ENCODE data around the gene KCNQ1. TPM values are rescaled to one million over a fixed set of nuclear protein-coding genes. Genes with fewer than 3 reads are reported as not detected.

KCNQ1 gene
- total and polyA plus RNA-seq, 9 of the 15 experiments (the other 6 are each of a cell fraction or from before 2014, with no cell fraction given): 0.44 TPM; not detected in 8

GRCh38 chr11:2562890-2563212, 118.0 kb downstream of the KCNQ1 start:
- DNase-seq (ENCODE audit: extremely low read depth in 1 of 4, low spot score in 3 of 4) (no peak), FAIRE-seq (no peak), ATAC-seq (no peak)
- Histone ChIP-seq H3K9me1 (ENCODE audit: control insufficient read depth, insufficient read depth, low read length) (peaks cover 2% of the 10 kb centered on the region), H4K20me1 (replicated peaks; ENCODE audit: control insufficient read depth, insufficient read depth, low read length) (no peaks in the 10 kb centered on the region), H3K36me3 (ENCODE audit: control insufficient read depth, insufficient read depth, low read length) (no peaks in the 10 kb centered on the region), H3K27me3 (ENCODE audit: control insufficient read depth in 2 of 2, insufficient read depth in 2 of 2, low read length in 2 of 2) (peaks cover 12 to 38% of the 10 kb centered on the region in 2 experiments), H3K4me1 (replicated peaks in 1 of 2; ENCODE audit: control insufficient read depth in 2 of 2, insufficient read depth in 2 of 2, low read length in 2 of 2) (peaks cover 0 to 47% of the 10 kb centered on the region in 2 experiments; a peak in 4 of 5 replicates), H2AFZ (ENCODE audit: low read depth, low read length) (no peak overlapping the region), H3K27ac (ENCODE audit: extremely low read depth, low read depth, low read length) (no peak overlapping the region), H3K9ac (ENCODE audit: insufficient read depth in 1 of 2, low read depth in 2 of 2, low read length in 2 of 2) (no peak overlapping the region), H3K4me3 (no peak overlapping the region), H3K4me2 (ENCODE audit: insufficient read depth, low read length) (no peak overlapping the region), H3K9me3 (replicated peaks; ENCODE audit: control insufficient read depth, insufficient read depth, low read depth, low read length) (no peaks in the 10 kb centered on the region), H3K79me2 (ENCODE audit: control insufficient read depth, insufficient read depth, low read length) (no peaks in the 10 kb centered on the region)
- intact Hi-C loops (cut with micrococcal nuclease): loop anchor here (10.0 kb wide), 1 partner anchor 322 kb away; the partner anchor contains the start of gene CDKN1C
- WGBS (ENCODE audit: insufficient coverage, low coverage, missing lambda C conversion rate): 35% methylated on average over 6 of the region's 6 CpGs
- in situ Hi-C loops (cut with MboI): no loop called here
- ChIA-PET CTCF (ENCODE audit: low intra/inter-chr PET ratio) (no interaction called here), POLR2A (interaction anchor here (0.6 to 1.2 kb wide), 2 partner anchors 91 to 238 kb away, joined by 3 to 5 read pairs; no protein-coding TSS in a partner anchor)
- no TSS peak for BruUV-seq (replicated peaks)
- TF ChIP-seq MEIS2 (IDR thresholded peaks at IDR 0.05; ENCODE audit: partially characterized antibody) (peak; percentile 21), GABPA (tag; conservative IDR thresholded peaks at IDR 0.05; ENCODE audit: low read depth) (no peak), E2F5 (CRISPR knock-in tag; IDR thresholded peaks at IDR 0.05) (no peak), ZNF561 (CRISPR knock-in tag; conservative IDR thresholded peaks at IDR 0.05) (no peak), MGA (IDR thresholded peaks at IDR 0.05) (no peak), ZMIZ1 (IDR thresholded peaks at IDR 0.05; ENCODE audit: low read depth in 2 of 2, low read length in 2 of 2) (no peak)
